NOMO-1 treated with DMSO at 0.1 percent for 48 hours (cell line): Measurements from ENCODE around the gene DOC2B.

ENCODE experiments used
- DNase-seq: peaks from one replicate; lab custom pipeline; 2025; ENCODE audit not compliant: unreplicated experiment; lab: John Stamatoyannopoulos, UW

Gene DOC2B

GRCh38 chr17:164303-165235 lies 16.9 kb downstream of the DOC2B start:
- peak; percentile 9 for DNase-seq

- no peak for DNase-seq
Measured at GRCh38 chr17:163514-164098, 17.8 kb downstream of the DOC2B start.

DNA sequence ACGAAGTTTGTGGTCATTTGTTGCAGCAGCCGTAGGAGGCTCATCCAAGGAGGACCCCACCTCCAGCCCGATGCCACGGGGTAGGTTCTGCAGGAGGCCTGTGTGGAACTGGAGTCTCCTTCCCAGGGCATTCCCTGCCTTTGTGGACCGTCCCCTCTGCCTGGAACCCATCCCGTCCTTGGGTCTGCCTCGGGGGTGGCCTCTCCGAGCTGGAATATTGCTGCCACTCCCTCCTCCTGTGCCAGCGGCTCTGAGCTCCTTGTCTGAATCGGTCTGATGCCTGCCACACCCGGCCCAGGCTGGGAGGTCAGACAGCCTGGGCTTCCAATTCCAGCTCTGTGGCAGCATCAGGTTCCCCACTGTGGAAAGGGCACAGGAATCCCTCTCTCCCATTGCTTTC lies 18.8 kb downstream of the DOC2B start:
- no peak for DNase-seq

DNA sequence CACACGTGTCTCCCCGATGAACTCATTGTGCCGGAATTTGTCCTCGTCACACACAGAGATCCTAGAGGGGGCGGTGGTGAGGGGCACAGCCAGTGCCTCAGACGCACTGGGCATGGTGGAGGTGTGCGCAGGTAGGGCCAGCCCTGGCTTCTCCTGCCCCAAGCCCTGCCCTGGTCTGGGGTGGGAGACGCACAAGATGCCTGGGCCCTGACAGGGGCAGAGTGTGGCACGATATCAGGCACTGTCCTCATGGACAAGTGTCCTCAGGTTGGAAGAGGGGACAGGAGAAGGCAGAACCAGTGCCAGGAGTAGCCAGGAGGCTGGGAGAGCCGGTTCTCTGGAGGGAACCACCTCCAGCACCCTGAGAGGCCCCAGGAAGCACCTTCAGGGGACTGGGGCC lies 20.0 kb downstream of the DOC2B start:
- DNase-seq: no peak

- DNase-seq: no peak
Measured at GRCh38 chr17:160336-160735, 21.1 kb downstream of the DOC2B start.

- DNase-seq: no peak
Measured at GRCh38 chr17:159609-160008, 21.8 kb downstream of the DOC2B start.

- no peak for DNase-seq
Measured at GRCh38 chr17:158379-158778, 23.1 kb downstream of the DOC2B start.

GRCh38 chr17:157901-158300 lies 23.5 kb downstream of the DOC2B start:
- no peak for DNase-seq

GRCh38 chr17:156946-157345 lies 24.5 kb downstream of the DOC2B start:
- DNase-seq: no peak

- DNase-seq: no peak
Measured at GRCh38 chr17:156094-156621, 25.3 kb downstream of the DOC2B start.

DNA sequence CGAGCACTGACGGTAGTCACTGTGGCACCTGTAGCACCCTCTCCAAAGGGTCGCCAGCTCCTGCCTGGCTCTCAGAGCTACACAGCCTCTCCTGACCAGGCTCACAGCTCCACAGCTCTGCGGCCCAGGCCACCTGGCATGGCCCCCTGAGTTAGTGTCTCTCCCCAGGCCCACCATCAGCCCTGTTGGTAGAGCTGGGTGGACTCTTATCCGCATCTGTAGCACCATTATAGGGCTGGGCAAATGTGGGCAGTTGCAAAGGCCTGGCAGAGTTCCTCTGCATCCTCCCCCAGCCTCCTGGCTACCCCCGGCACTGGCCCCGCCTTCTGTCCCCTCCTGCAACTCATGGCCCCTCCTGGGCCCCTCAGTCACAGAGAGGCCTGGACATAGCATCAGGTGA lies 25.9 kb downstream of the DOC2B start:
- no peak for DNase-seq

DNA sequence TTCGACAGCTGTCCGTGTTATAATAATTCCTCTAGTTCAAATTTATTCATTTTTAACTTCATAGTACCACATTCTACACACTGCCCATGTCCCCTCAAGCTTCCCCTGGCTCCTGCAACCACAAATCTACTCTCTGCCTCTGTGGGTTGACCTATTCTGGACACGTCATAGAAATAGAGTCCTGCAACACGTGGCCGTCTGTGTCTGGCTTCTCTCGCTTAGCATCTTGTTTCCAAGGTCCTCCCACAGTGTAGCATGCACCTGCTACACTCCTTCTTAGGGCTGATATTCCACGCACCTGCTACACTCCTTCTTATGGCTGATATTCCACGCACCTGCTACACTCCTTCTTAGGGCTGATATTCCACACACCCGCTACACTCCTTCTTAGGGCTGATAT lies 27.6 kb downstream of the DOC2B start:
- DNase-seq: no peak

DNA sequence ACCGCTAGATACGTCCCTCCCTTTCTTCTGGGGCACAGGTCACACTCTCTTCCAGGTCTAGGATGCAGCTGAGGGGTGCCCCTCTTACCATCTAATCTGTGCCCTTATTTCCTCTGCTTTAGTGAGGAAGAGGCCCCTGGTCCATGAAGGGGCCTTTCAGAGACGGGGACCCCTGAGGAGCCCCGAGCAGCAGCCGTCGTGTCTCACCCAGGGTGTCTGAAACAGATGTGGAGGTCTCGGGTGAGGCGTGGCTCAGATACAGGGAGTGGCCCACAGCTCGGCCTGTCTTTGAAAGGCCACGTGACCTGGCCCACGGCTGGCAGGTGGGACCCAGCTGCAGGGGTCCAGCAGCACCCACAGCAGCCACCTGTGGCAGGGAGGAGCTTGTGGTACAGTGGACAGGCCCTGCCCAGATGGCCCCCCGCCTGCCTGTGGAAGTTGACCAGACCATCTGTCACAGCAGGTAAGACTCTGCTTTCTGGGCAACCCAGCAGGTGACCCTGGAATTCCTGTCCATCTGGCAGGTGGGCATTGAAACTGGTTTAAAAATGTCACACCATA lies 28.5 kb downstream of the DOC2B start:
- no peak for DNase-seq

DNA sequence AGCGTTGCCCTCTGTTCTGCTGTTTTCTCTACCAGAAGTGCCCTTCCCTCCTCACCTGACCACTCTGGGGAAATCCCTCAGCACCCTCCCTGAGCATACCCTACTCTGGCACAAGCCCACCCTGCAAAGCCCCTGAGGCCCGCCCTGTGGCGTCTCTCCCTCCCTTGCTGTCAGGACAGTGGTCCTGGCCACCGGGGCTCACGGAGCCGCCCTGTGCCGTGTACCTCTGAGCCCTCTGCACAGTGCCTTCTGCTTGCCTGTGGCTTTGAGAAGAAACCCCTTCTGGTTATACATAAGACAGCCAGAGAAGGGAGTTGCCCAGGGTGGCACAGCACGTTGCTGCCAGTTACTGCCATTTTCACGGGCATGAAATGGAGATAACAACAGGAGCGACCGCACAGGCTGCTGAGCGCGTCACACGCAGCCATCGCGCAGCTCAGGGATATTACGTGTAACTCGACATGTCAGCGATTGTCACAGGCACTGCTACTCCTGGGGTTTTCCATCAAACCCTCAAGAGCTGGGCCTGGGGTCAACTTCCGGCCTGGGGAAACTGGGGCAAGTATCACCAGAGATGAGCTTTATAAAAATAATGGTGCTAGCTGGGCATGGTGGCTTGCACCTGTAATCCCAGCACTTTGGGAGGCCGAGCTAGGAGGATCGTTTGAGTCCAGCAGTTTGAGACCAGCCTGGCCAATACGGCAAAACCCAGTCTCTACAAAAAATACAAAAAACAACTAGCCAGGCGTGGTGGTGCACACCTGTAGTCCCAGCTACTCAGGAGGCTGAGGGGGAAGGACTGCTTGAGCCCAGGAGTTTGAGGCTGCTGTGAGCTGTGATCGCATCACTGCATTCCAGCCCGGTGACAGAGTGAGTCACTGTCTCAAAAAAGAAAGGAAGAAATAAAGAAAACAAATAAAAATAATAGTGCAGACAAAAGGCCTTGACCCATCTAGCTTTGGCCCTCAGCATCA lies 29.3 kb downstream of the DOC2B start:
- DNase-seq: no peak

- DNase-seq: no peak
Measured at GRCh38 chr17:151004-151403, 30.4 kb downstream of the DOC2B start.

DNA sequence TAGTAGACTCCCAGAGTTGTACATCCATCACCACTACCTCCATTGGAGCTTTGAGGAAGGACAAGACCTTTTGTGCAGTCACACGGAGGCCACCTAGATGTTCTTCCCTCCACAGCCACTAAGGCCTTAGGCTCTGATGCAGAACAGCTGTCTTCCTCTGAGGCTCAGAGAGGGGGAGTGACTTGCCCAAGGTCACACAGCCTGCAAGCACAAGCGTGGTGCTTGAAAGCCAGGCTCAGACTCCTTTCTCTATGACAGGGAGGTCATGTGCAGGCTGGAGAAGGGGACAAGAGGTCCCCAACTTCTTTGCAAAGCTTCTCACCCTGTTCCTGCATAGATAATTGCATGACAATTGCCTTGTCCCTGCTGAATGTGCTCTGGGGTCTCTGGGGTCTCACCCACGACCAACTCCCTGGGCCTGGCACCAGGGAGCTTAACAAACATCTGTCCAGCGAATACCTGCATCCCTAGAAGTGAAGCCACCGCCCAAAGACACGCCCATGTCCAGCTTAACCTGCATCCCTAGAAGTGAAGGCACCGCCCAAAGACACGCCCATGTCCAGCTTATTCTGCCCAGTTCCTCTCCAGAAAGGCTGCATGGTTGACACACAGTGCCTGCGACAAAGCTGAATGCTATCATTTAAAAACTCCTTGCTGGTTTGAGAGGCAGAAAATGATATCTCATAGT lies 31.4 kb downstream of the DOC2B start:
- no peak for DNase-seq

DNA sequence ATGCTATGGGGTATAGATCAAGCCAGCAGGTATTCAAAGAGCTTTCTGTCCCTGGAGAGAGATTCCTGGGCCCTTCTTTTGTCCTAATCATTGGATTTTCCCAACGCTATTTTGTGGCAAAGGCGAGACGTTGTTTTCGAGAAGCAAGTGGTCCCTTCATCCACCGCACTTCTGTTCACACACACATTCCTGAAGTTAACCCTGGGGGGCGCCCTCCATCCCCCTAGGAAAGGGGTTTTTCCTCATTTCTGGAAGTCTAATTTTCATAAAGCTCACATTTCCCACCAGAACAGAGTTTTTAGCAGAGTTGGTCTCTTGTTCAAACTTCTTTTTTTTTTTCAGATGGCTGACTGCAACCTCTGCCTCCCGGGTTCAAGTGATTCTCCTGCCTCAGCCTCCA lies 32.2 kb downstream of the DOC2B start:
- no peak for DNase-seq

GRCh38 chr17:148757-149156 lies 32.7 kb downstream of the DOC2B start:
- DNase-seq: no peak

- DNase-seq: no peak
Measured at GRCh38 chr17:147796-148740, 33.4 kb downstream of the DOC2B start.
